ENCODE data around the gene ARR3. TPM values are rescaled to one million over a fixed set of nuclear protein-coding genes. Genes with fewer than 3 reads are reported as not detected.
"Not testable (repeated sequence)": the region's sequence is repeated elsewhere in the genome, so short reads cannot be mapped to it uniquely, and the experiment has no call there.

Gene ARR3
- total RNA-seq, 1 experiment from 2014 or later = not detected

GRCh38 chrX:70262952-70263567 is 5.1 kb upstream of the ARR3 start:
- in situ Hi-C loops (cut with HindIII; ENCODE audit: low pct_unique_long_range_greater_than_20kb, low sequenced_read_pairs) = no loop called here

GRCh38 chrX:70264784-70265183 is 3.4 kb upstream of the ARR3 start:
- in situ Hi-C loops (cut with HindIII; ENCODE audit: low pct_unique_long_range_greater_than_20kb, low sequenced_read_pairs) = no loop called here

More at GRCh38 chrX:70262952-70263567, 5.1 kb upstream of the ARR3 start:
- peak; percentile 25 for DNase-seq (ENCODE audit: low read depth)

GRCh38 chrX:70274029-70274428 is 5.9 kb downstream of the ARR3 start:
- in situ Hi-C loops (cut with HindIII; ENCODE audit: low pct_unique_long_range_greater_than_20kb, low sequenced_read_pairs); DNase-seq (ENCODE audit: low read depth): not testable (repeated sequence)

More at GRCh38 chrX:70264784-70265183, 3.4 kb upstream of the ARR3 start:
- no peak for DNase-seq (ENCODE audit: low read depth)

GRCh38 chrX:70279081-70279480 is 10.9 kb downstream of the ARR3 start:
- DNase-seq (ENCODE audit: low read depth) = no peak
- in situ Hi-C loops (cut with HindIII; ENCODE audit: low pct_unique_long_range_greater_than_20kb, low sequenced_read_pairs) = no loop called here

GRCh38 chrX:70280573-70280972 is 12.4 kb downstream of the ARR3 start:
- in situ Hi-C loops (cut with HindIII; ENCODE audit: low pct_unique_long_range_greater_than_20kb, low sequenced_read_pairs) = no loop called here
- DNase-seq (ENCODE audit: low read depth) = no peak

GRCh38 chrX:70281951-70282350 is 13.8 kb downstream of the ARR3 start, which contains the start of gene RAB41:
Gene RAB41, plus strand, starts transcription at chrX:70282172. Its CDS starts 46 bp downstream, at chrX:70282218.
- in situ Hi-C loops (cut with HindIII; ENCODE audit: low pct_unique_long_range_greater_than_20kb, low sequenced_read_pairs) = no loop called here
- no peak for DNase-seq (ENCODE audit: low read depth)

- in situ Hi-C loops (cut with HindIII; ENCODE audit: low pct_unique_long_range_greater_than_20kb, low sequenced_read_pairs) = no loop called here
Observed at GRCh38 chrX:70289168-70289792, 21.1 kb downstream of the ARR3 start.

GRCh38 chrX:70289793-70290770 is 21.9 kb downstream of the ARR3 start, which contains the start of the genes KIF4A and PDZD11:
Gene KIF4A, plus strand, starts transcription at chrX:70290104. Its CDS starts 355 bp downstream, at chrX:70290459.
Gene PDZD11, minus strand, starts transcription at chrX:70289927. Its CDS starts 586 bp downstream, at chrX:70289341.
- DNase-seq (ENCODE audit: low read depth) = peak; percentile 83
- in situ Hi-C loops (cut with HindIII; ENCODE audit: low pct_unique_long_range_greater_than_20kb, low sequenced_read_pairs) = no loop called here

More at GRCh38 chrX:70289168-70289792, 21.1 kb downstream of the ARR3 start:
- no peak for DNase-seq (ENCODE audit: low read depth)

- DNase-seq (ENCODE audit: low read depth) = no peak
- in situ Hi-C loops (cut with HindIII; ENCODE audit: low pct_unique_long_range_greater_than_20kb, low sequenced_read_pairs) = no loop called here
Observed at GRCh38 chrX:70292788-70293187, 24.7 kb downstream of the ARR3 start.

- no peak for DNase-seq (ENCODE audit: low read depth)
Observed at GRCh38 chrX:70293621-70294020, 25.5 kb downstream of the ARR3 start.

GRCh38 chrX:70301716-70302115 is 33.6 kb downstream of the ARR3 start:
- no peak for DNase-seq (ENCODE audit: low read depth)
- in situ Hi-C loops (cut with HindIII; ENCODE audit: low pct_unique_long_range_greater_than_20kb, low sequenced_read_pairs) = no loop called here

More at GRCh38 chrX:70293621-70294020, 25.5 kb downstream of the ARR3 start:
- in situ Hi-C loops (cut with HindIII; ENCODE audit: low pct_unique_long_range_greater_than_20kb, low sequenced_read_pairs) = no loop called here

GRCh38 chrX:70313503-70313902 is 45.4 kb downstream of the ARR3 start:
- in situ Hi-C loops (cut with HindIII; ENCODE audit: low pct_unique_long_range_greater_than_20kb, low sequenced_read_pairs) = no loop called here
- no peak for DNase-seq (ENCODE audit: low read depth)

- DNase-seq (ENCODE audit: low read depth) = no peak
- in situ Hi-C loops (cut with HindIII; ENCODE audit: low pct_unique_long_range_greater_than_20kb, low sequenced_read_pairs) = no loop called here
Observed at GRCh38 chrX:70322784-70323183, 54.6 kb downstream of the ARR3 start.

- DNase-seq (ENCODE audit: low read depth); in situ Hi-C loops (cut with HindIII; ENCODE audit: low pct_unique_long_range_greater_than_20kb, low sequenced_read_pairs): not testable (repeated sequence)
Observed at GRCh38 chrX:70323628-70324027, 55.5 kb downstream of the ARR3 start.

- in situ Hi-C loops (cut with HindIII; ENCODE audit: low pct_unique_long_range_greater_than_20kb, low sequenced_read_pairs) = no loop called here
Observed at GRCh38 chrX:70324326-70324725, 56.2 kb downstream of the ARR3 start.

GRCh38 chrX:70331161-70331560 is 63.0 kb downstream of the ARR3 start:
- DNase-seq (ENCODE audit: low read depth) = no peak
- in situ Hi-C loops (cut with HindIII; ENCODE audit: low pct_unique_long_range_greater_than_20kb, low sequenced_read_pairs) = no loop called here

More at GRCh38 chrX:70324326-70324725, 56.2 kb downstream of the ARR3 start:
- DNase-seq (ENCODE audit: low read depth) = no peak
